GM19099 (cell line): ENCODE measurements around the gene TRIM3.
A peak's percentile ranks its signal among the peaks of the same experiment; 100 is the strongest.

Experiments used
- POLR2A ChIP-seq: IDR thresholded peaks from 3 replicates; pipeline ENCODE4 v1.6.1; 2011; ENCODE audit warnings: low read depth; ENCODE audit not compliant: insufficient read length; ENCODE audit errors: extremely low read depth

TRIM3 gene

GRCh38 chr11:6485661-6486060 lies 11.9 kb upstream of the TRIM3 start:
- no peak for TF ChIP-seq POLR2A

- no peak for TF ChIP-seq POLR2A
These were observed 9.3 kb upstream of the TRIM3 start for GRCh38 chr11:6483015-6483414.

GRCh38 chr11:6482441-6482840 lies 8.7 kb upstream of the TRIM3 start:
- TF ChIP-seq POLR2A: no peak

GRCh38 chr11:6481924-6482275 lies 8.2 kb upstream of the TRIM3 start:
- no peak for TF ChIP-seq POLR2A

- TF ChIP-seq POLR2A: peak; percentile 94
These were observed 7.5 kb upstream of the TRIM3 start, which contains the start of the genes ARFIP2 and TIMM10B for GRCh38 chr11:6481012-6481923. Gene ARFIP2, minus strand, starts transcription at chr11:6481331. Its CDS starts 910 bp downstream, at chr11:6480421. Gene TIMM10B, plus strand, starts transcription at chr11:6481501. Its CDS starts 16 bp downstream, at chr11:6481517.

GRCh38 chr11:6480299-6480914 lies 6.7 kb upstream of the TRIM3 start:
- TF ChIP-seq POLR2A: no peak

- no peak for TF ChIP-seq POLR2A
These were observed 2.8 kb upstream of the TRIM3 start for GRCh38 chr11:6476571-6476970.

- TF ChIP-seq POLR2A: no peak
These were observed 2.2 kb upstream of the TRIM3 start for GRCh38 chr11:6475936-6476335.

- no peak for TF ChIP-seq POLR2A
These were observed 1.2 kb upstream of the TRIM3 start for GRCh38 chr11:6474806-6475500.

GRCh38 chr11:6474413-6474792 lies 662 bp upstream of the TRIM3 start:
- TF ChIP-seq POLR2A: no peak

GRCh38 chr11:6472934-6473333 lies 807 bp downstream of the TRIM3 start:
- no peak for TF ChIP-seq POLR2A

GRCh38 chr11:6469599-6469998 lies 4.1 kb downstream of the TRIM3 start:
- TF ChIP-seq POLR2A: no peak

- peak; percentile 39 for TF ChIP-seq POLR2A
These were observed 4.8 kb downstream of the TRIM3 start for GRCh38 chr11:6468712-6469495.

- TF ChIP-seq POLR2A: no peak
These were observed 14.7 kb downstream of the TRIM3 start for GRCh38 chr11:6459099-6459450.
